Measurements from ENCODE around the gene AGTRAP. TPM values are rescaled to one million over a fixed set of nuclear protein-coding genes. Genes with fewer than 3 reads are reported as not detected.

AGTRAP gene
- total RNA-seq, 1 donor from 2014 or later = 9.7 TPM

GRCh38 chr1:11701551-11701961 is 34.4 kb upstream of the AGTRAP start:
- H3K4me3 Mint-ChIP-seq (ENCODE audit: low read depth) = no peak overlapping the region
- H3K27me3 Mint-ChIP-seq (ENCODE audit: low read depth) = peaks cover 9% of the 10 kb centered on the region
- no peak overlapping the region for H3K27ac Mint-ChIP-seq

DNA sequence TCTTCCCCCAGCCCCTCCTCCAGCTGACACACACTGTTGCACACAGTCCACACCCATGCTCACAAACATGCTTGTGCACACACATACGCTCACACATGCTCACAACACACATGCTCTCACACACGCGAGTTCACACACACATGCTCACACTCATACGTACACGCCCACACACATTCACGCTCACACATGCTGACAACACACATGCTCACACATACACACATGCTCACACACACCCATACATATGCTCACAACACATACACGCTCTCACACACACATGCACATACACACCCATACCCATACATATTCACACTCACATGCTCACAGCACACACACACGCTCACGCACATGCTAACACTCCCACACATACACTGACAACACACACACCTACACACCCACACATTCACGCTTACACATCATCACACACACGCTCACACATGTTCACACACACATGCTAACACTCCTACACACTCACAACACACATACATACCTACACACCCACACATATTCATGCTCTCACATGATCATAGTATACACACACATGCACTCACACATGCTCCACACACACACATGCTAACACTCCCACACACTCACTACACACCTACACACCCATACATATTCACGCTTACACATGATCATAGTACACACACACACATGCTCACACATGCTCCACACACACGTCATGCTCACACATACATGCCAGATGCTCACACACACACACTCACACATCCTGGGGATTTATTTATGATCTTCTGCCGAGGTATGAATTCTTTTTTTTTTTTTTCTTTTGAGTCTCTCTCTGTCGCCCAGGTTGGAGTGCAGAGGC is 33.7 kb upstream of the AGTRAP start:
- Mint-ChIP-seq H3K4me1 (ENCODE audit: low read depth) (no peaks in the 10 kb centered on the region), H3K27me3 (ENCODE audit: low read depth) (peaks cover 9% of the 10 kb centered on the region), H3K27ac (no peak overlapping the region), H3K4me3 (ENCODE audit: low read depth) (no peak overlapping the region), H3K9me3 (no peaks in the 10 kb centered on the region), H3K36me3 (ENCODE audit: low read depth) (no peaks in the 10 kb centered on the region)
- intact Hi-C loops (cut with micrococcal nuclease) = no loop called here
- DNase-seq (ENCODE audit: low spot score) = no peak

More at GRCh38 chr1:11701551-11701961, 34.4 kb upstream of the AGTRAP start:
- intact Hi-C loops (cut with micrococcal nuclease) = no loop called here
- H3K9me3 Mint-ChIP-seq = no peaks in the 10 kb centered on the region
- H3K4me1 Mint-ChIP-seq (ENCODE audit: low read depth) = no peaks in the 10 kb centered on the region
- no peak for DNase-seq (ENCODE audit: low spot score)
- no peaks in the 10 kb centered on the region for H3K36me3 Mint-ChIP-seq (ENCODE audit: low read depth)

GRCh38 chr1:11703357-11704193 is 32.4 kb upstream of the AGTRAP start:
- Mint-ChIP-seq H3K27me3 (ENCODE audit: low read depth) (peaks cover 9% of the 10 kb centered on the region), H3K36me3 (ENCODE audit: low read depth) (no peaks in the 10 kb centered on the region), H3K9me3 (no peaks in the 10 kb centered on the region), H3K4me1 (ENCODE audit: low read depth) (no peaks in the 10 kb centered on the region), H3K4me3 (ENCODE audit: low read depth) (no peak overlapping the region), H3K27ac (no peak overlapping the region)
- DNase-seq (ENCODE audit: low spot score) = no peak
- intact Hi-C loops (cut with micrococcal nuclease) = no loop called here

GRCh38 chr1:11704194-11704529 is 31.8 kb upstream of the AGTRAP start:
- intact Hi-C loops (cut with micrococcal nuclease) = no loop called here
- no peak overlapping the region for H3K4me3 Mint-ChIP-seq (ENCODE audit: low read depth)
- no peaks in the 10 kb centered on the region for H3K4me1 Mint-ChIP-seq (ENCODE audit: low read depth)
- no peak for DNase-seq (ENCODE audit: low spot score)
- H3K27ac Mint-ChIP-seq = no peak overlapping the region
- H3K27me3 Mint-ChIP-seq (ENCODE audit: low read depth) = peaks cover 4% of the 10 kb centered on the region
- no peaks in the 10 kb centered on the region for H3K9me3 Mint-ChIP-seq
- H3K36me3 Mint-ChIP-seq (ENCODE audit: low read depth) = no peaks in the 10 kb centered on the region

- no peaks in the 10 kb centered on the region for H3K36me3 Mint-ChIP-seq (ENCODE audit: low read depth)
- no peak overlapping the region for H3K4me3 Mint-ChIP-seq (ENCODE audit: low read depth)
- H3K4me1 Mint-ChIP-seq (ENCODE audit: low read depth) = no peaks in the 10 kb centered on the region
- intact Hi-C loops (cut with micrococcal nuclease) = no loop called here
- H3K27me3 Mint-ChIP-seq (ENCODE audit: low read depth) = peaks cover 3% of the 10 kb centered on the region
- H3K9me3 Mint-ChIP-seq = no peaks in the 10 kb centered on the region
- no peak overlapping the region for H3K27ac Mint-ChIP-seq
- no peak for DNase-seq (ENCODE audit: low spot score)
Measured at GRCh38 chr1:11704691-11705475, 31.1 kb upstream of the AGTRAP start.

- no peak overlapping the region for H3K27ac Mint-ChIP-seq
- H3K4me3 Mint-ChIP-seq (ENCODE audit: low read depth) = no peak overlapping the region
- intact Hi-C loops (cut with micrococcal nuclease) = no loop called here
- no peaks in the 10 kb centered on the region for H3K36me3 Mint-ChIP-seq (ENCODE audit: low read depth)
- DNase-seq (ENCODE audit: low spot score) = no peak
- no peaks in the 10 kb centered on the region for H3K4me1 Mint-ChIP-seq (ENCODE audit: low read depth)
- no peaks in the 10 kb centered on the region for H3K9me3 Mint-ChIP-seq
- peaks cover 3% of the 10 kb centered on the region for H3K27me3 Mint-ChIP-seq (ENCODE audit: low read depth)
Measured at GRCh38 chr1:11705596-11705995, 30.3 kb upstream of the AGTRAP start.

DNA sequence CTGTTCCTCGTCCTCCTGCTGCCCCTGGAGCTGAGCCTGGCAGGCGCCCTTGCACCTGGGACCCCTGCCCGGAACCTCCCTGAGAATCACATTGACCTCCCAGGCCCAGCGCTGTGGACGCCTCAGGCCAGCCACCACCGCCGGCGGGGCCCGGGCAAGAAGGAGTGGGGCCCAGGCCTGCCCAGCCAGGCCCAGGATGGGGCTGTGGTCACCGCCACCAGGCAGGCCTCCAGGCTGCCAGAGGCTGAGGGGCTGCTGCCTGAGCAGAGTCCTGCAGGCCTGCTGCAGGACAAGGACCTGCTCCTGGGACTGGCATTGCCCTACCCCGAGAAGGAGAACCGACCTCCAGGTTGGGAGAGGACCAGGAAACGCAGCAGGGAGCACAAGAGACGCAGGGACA is 29.6 kb upstream of the AGTRAP start:
- DNase-seq (ENCODE audit: low spot score) = no peak
- Mint-ChIP-seq H3K27me3 (ENCODE audit: low read depth) (peaks cover 2% of the 10 kb centered on the region), H3K9me3 (no peaks in the 10 kb centered on the region), H3K4me1 (ENCODE audit: low read depth) (no peaks in the 10 kb centered on the region), H3K36me3 (ENCODE audit: low read depth) (no peaks in the 10 kb centered on the region), H3K4me3 (ENCODE audit: low read depth) (no peak overlapping the region), H3K27ac (no peak overlapping the region)
- intact Hi-C loops (cut with micrococcal nuclease) = no loop called here

- Mint-ChIP-seq H3K9me3 (no peaks in the 10 kb centered on the region), H3K27ac (no peak overlapping the region), H3K27me3 (ENCODE audit: low read depth) (peaks cover 2% of the 10 kb centered on the region), H3K36me3 (ENCODE audit: low read depth) (no peaks in the 10 kb centered on the region), H3K4me1 (ENCODE audit: low read depth) (no peaks in the 10 kb centered on the region), H3K4me3 (ENCODE audit: low read depth) (no peak overlapping the region)
- intact Hi-C loops (cut with micrococcal nuclease) = no loop called here
- DNase-seq (ENCODE audit: low spot score) = no peak
Measured at GRCh38 chr1:11707621-11708276, 28.2 kb upstream of the AGTRAP start.

GRCh38 chr1:11708554-11709350 is 27.2 kb upstream of the AGTRAP start:
- Mint-ChIP-seq H3K9me3 (no peaks in the 10 kb centered on the region), H3K4me1 (ENCODE audit: low read depth) (no peaks in the 10 kb centered on the region), H3K36me3 (ENCODE audit: low read depth) (no peaks in the 10 kb centered on the region), H3K27ac (no peak overlapping the region), H3K4me3 (ENCODE audit: low read depth) (no peak overlapping the region), H3K27me3 (ENCODE audit: low read depth) (no peaks in the 10 kb centered on the region)
- intact Hi-C loops (cut with micrococcal nuclease) = no loop called here
- DNase-seq (ENCODE audit: low spot score) = no peak

DNA sequence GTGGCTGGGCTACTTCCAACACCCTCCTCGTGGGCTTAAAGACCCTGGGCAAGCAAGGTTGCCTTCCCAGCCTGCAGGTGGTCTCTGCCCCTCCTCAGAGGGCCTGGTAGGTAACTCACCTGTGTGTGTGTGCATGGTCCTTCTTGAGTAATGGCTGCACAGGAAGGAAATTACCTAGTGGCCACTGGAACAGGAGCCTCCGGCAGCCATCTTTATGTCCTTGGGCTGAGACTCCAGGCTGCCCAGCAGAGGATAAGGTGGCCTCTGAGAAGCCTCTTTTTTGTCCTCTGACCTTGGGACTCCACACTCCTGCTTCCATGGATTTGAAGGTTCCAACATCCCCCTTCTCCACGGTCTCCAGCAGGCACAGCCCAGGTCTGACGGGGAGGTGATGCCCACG is 24.4 kb upstream of the AGTRAP start:
- no peak for DNase-seq (ENCODE audit: low spot score)
- no peak overlapping the region for H3K4me3 Mint-ChIP-seq (ENCODE audit: low read depth)
- intact Hi-C loops (cut with micrococcal nuclease) = no loop called here
- no peaks in the 10 kb centered on the region for H3K9me3 Mint-ChIP-seq
- H3K36me3 Mint-ChIP-seq (ENCODE audit: low read depth) = no peaks in the 10 kb centered on the region
- no peaks in the 10 kb centered on the region for H3K4me1 Mint-ChIP-seq (ENCODE audit: low read depth)
- H3K27me3 Mint-ChIP-seq (ENCODE audit: low read depth) = no peaks in the 10 kb centered on the region
- no peak overlapping the region for H3K27ac Mint-ChIP-seq

GRCh38 chr1:11712285-11712684 is 23.7 kb upstream of the AGTRAP start:
- Mint-ChIP-seq H3K4me1 (ENCODE audit: low read depth) (no peaks in the 10 kb centered on the region), H3K4me3 (ENCODE audit: low read depth) (no peak overlapping the region), H3K36me3 (ENCODE audit: low read depth) (no peaks in the 10 kb centered on the region), H3K27ac (no peak overlapping the region), H3K27me3 (ENCODE audit: low read depth) (peaks cover 2% of the 10 kb centered on the region), H3K9me3 (no peaks in the 10 kb centered on the region)
- intact Hi-C loops (cut with micrococcal nuclease) = no loop called here
- DNase-seq (ENCODE audit: low spot score) = no peak

- Mint-ChIP-seq H3K4me3 (ENCODE audit: low read depth) (no peak overlapping the region), H3K27ac (no peak overlapping the region), H3K4me1 (ENCODE audit: low read depth) (no peaks in the 10 kb centered on the region), H3K27me3 (ENCODE audit: low read depth) (peaks cover 2% of the 10 kb centered on the region), H3K36me3 (ENCODE audit: low read depth) (no peaks in the 10 kb centered on the region), H3K9me3 (no peaks in the 10 kb centered on the region)
- DNase-seq (ENCODE audit: low spot score) = no peak
- intact Hi-C loops (cut with micrococcal nuclease) = no loop called here
Measured at GRCh38 chr1:11713095-11713494, 22.8 kb upstream of the AGTRAP start.

All from activated T-helper 2 cell treated with anti-CD3 and anti-CD28 coated beads, Interferon-gamma antibody, Interleukin-2, Interleukin-4, amounts not matched to agents 10 μg/mL and 5 μg/mL and 100 μg/mL, durations not matched to agents 14 hours and 24 hours and 36 hours (primary cell).